Measurements from ENCODE around the gene FBXO38. TPM values are rescaled to one million over a fixed set of nuclear protein-coding genes. Genes with fewer than 3 reads are reported as not detected.

FBXO38 gene
- total and polyA plus RNA-seq, 2 of the 4 experiments (the other 2 are of a cell fraction) = 14.9 to 70.1 TPM

GRCh38 chr5:148455185-148455584 is 71.4 kb downstream of the FBXO38 start:
- dilution Hi-C loops (cut with HindIII; ENCODE audit: low sequenced_read_pairs, unreplicated experiment) (no loop called here), in situ Hi-C loops (cut with MboI; ENCODE audit: low sequenced_read_pairs) (no loop called here), intact Hi-C loops (cut with micrococcal nuclease) (no loop called here)
- Histone ChIP-seq H2AFZ (replicated peaks; ENCODE audit: low read length, poor library complexity) (no peak overlapping the region), H3K4ac (ENCODE audit: low read depth, low read length) (no peak overlapping the region), H4K91ac (ENCODE audit: insufficient read depth, low read depth, low read length) (no peak overlapping the region), H2BK20ac (ENCODE audit: low read depth, low read length) (no peak overlapping the region), H3K4me2 (ENCODE audit: low read depth, low read length) (no peak overlapping the region), H3K9me3 (ENCODE audit: control insufficient read depth, insufficient read depth, low read length) (no peaks in the 10 kb centered on the region), H3K79me1 (ENCODE audit: low read depth in 1 of 2, low read length in 2 of 2) (no peaks in the 10 kb centered on the region), H3K27me3 (ENCODE audit: control insufficient read depth, insufficient read depth, low read length) (peaks cover 9% of the 10 kb centered on the region), H3K27ac (ENCODE audit: insufficient read depth, low read length) (no peak overlapping the region), H3K9me1 (ENCODE audit: insufficient read depth, low read length) (no peaks in the 10 kb centered on the region; the same call in 1 of the 2 replicates), H2BK120ac (ENCODE audit: low read depth, low read length) (no peak overlapping the region), H4K8ac (ENCODE audit: low read depth in 2 of 2, low read length in 2 of 2) (no peak overlapping the region), H3K4me1 (ENCODE audit: control insufficient read depth, insufficient read depth, low read length) (no peaks in the 10 kb centered on the region), H3K23ac (ENCODE audit: low read depth, low read length) (no peak overlapping the region), H3K9ac (ENCODE audit: low read depth, low read length) (no peak overlapping the region), H2BK5ac (ENCODE audit: low read depth, low read length, poor library complexity, severe bottlenecking) (no peak overlapping the region), H3K14ac (replicated peaks; ENCODE audit: low read depth, low read length) (no peak overlapping the region), H3K18ac (ENCODE audit: low read depth, low read length) (no peak overlapping the region), H4K20me1 (ENCODE audit: insufficient read depth, low read length) (no peaks in the 10 kb centered on the region), H3K56ac (ENCODE audit: extremely low read depth, insufficient read depth, low read length) (no peak overlapping the region), H3K4me3 (ENCODE audit: insufficient read depth, low read depth, low read length) (no peak overlapping the region), H2AK5ac (ENCODE audit: low read depth, low read length) (no peak overlapping the region), H2AK9ac (replicated peaks; ENCODE audit: low read depth, low read length, poor library complexity) (no peak overlapping the region), H4K5ac (ENCODE audit: low read depth, low read length) (no peak overlapping the region), H3K36me3 (ENCODE audit: control insufficient read depth, insufficient read depth, low read length) (no peaks in the 10 kb centered on the region), H2BK15ac (ENCODE audit: low read depth, low read length) (no peak overlapping the region)
- WGBS, 2 experiments (ENCODE audit: extremely low coverage in 2 of 2, insufficient read length in 1 of 2) = no CpG with 5 or more reads among the region's 6 CpGs
- no TSS peak for BruUV-seq (replicated peaks)
- DNase-seq (no peak), ATAC-seq (ENCODE audit: low read depth) (no peak)
- CTCF ChIA-PET = interaction anchor here (1.2 kb wide), 1 partner anchor 276 kb away, joined by 3 read pairs; no protein-coding TSS in a partner anchor
- POLR2A ChIA-PET (ENCODE audit: unreplicated experiment) = no interaction called here
- TF ChIP-seq, protein P1, sequence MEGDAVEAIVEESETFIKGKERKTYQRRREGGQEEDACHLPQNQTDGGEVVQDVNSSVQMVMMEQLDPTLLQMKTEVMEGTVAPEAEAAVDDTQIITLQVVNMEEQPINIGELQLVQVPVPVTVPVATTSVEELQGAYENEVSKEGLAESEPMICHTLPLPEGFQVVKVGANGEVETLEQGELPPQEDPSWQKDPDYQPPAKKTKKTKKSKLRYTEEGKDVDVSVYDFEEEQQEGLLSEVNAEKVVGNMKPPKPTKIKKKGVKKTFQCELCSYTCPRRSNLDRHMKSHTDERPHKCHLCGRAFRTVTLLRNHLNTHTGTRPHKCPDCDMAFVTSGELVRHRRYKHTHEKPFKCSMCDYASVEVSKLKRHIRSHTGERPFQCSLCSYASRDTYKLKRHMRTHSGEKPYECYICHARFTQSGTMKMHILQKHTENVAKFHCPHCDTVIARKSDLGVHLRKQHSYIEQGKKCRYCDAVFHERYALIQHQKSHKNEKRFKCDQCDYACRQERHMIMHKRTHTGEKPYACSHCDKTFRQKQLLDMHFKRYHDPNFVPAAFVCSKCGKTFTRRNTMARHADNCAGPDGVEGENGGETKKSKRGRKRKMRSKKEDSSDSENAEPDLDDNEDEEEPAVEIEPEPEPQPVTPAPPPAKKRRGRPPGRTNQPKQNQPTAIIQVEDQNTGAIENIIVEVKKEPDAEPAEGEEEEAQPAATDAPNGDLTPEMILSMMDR (conservative IDR thresholded peaks at IDR 0.05; ENCODE audit: low read depth, low read length) = no peak
- no peak for TF ChIP-seq RFX5 (IDR thresholded peaks at IDR 0.05; ENCODE audit: low read depth, low read length)
- no peak for TF ChIP-seq BHLHE40 (IDR thresholded peaks at IDR 0.05; ENCODE audit: low read depth, low read length)

All from IMR-90 (cell line).